Esophagus muscularis mucosa (tissue), 4 donors: ENCODE data around the gene STAT5B.

Experiments used
- CTCF ChIP-seq, 3 experiments: fragments of 200-600 bp in 2 of 3; fragments of 450-650 bp in 1 of 3; sonication (generic) in 2 of 3; IDR thresholded peaks; one replicate each; pipeline ENCODE4 v1.5.1; 2017 to 2019; ENCODE audit warnings: antibody characterized with exemption in 3 of 3, mild to moderate bottlenecking in 2 of 3, moderate library complexity in 1 of 3
- EP300 ChIP-seq: sonication (generic); formaldehyde crosslinking; IDR thresholded peaks from one replicate; pipeline ENCODE4 v1.6.1; 2017; ENCODE audit warnings: antibody characterized with exemption
- POLR2A ChIP-seq: fragments of 450-650 bp; IDR thresholded peaks from one replicate; pipeline ENCODE4 v1.6.1; 2017; ENCODE audit warnings: antibody characterized with exemption, moderate library complexity, mild to moderate bottlenecking, low read depth

GRCh38 chr17:42313389-42313772, 37.2 kb upstream of the STAT5B start:
- TF ChIP-seq CTCF (IDR thresholded peaks at IDR 0.05) (no peak), EP300 (no peak), POLR2A (no peak)
